Endothelial cell of umbilical vein (primary cell): ENCODE results near the gene TGFBR3. TPM values are rescaled to one million over a fixed set of nuclear protein-coding genes. Genes with fewer than 3 reads are reported as not detected.

Experiments
- BruUV-seq: library from RNA; stranded (reverse); fragments of 400-500 nt; replicated peaks from 2 replicates; lab custom pipeline; 2021; lab: Mats Ljungman, UMichigan
- CTCF ChIA-PET: fragments of 300-600, 350-600 bp; sonication (Branson Sonifier 250); formaldehyde crosslinking; loops from one replicate; lab custom pipeline; 2021; ENCODE audit warnings: antibody characterized with exemption, inconsistent platforms; lab: Charles Lee
- POLR2A ChIA-PET: fragments of 300-600, 350-600 bp; sonication (Branson Sonifier 250); formaldehyde crosslinking; loops from one replicate; lab custom pipeline; 2021; ENCODE audit warnings: antibody characterized with exemption, inconsistent platforms; lab: Charles Lee
- DNase-seq: peaks from one replicate; pipeline ENCODE4 v3.0.0-alpha.2; 2011; ENCODE audit warnings: low read depth, low spot score
- FAIRE-seq: peaks from 2 replicates; lab custom pipeline; 2011; peaks lifted over from hg19 to GRCh38; lab: Jason Lieb, UNC
- H2AFZ ChIP-seq: 2 replicates; pipeline ENCODE4 v1.6.0; 2012; ENCODE audit warnings: low read depth, low read length, control low read depth, inconsistent platforms
- H3K27ac ChIP-seq: 2 replicates; pipeline ENCODE4 v1.5.1; 2011; ENCODE audit warnings: low read depth, mild to moderate bottlenecking, control low read depth, low read length, moderate library complexity; ENCODE audit not compliant: insufficient read depth
- H3K27me3 ChIP-seq, 2 experiments: 2 replicates each; pipeline versions ENCODE4 v1.6.0 to v1.6.1; 2011; ENCODE audit warnings: low read length in 2 of 2, mixed read lengths in 1 of 2; ENCODE audit not compliant: control insufficient read depth in 2 of 2, insufficient read depth in 2 of 2
- H3K36me3 ChIP-seq, 2 experiments: 2 replicates in 1 of 2; 3 replicates in 1 of 2; pipeline ENCODE4 v1.5.1; 2011; ENCODE audit warnings: low read length in 2 of 2, mild to moderate bottlenecking in 1 of 2, moderate library complexity in 1 of 2; ENCODE audit not compliant: control insufficient read depth in 2 of 2, insufficient read depth in 2 of 2; ENCODE audit errors: extremely low read depth in 1 of 2
- H3K4me1 ChIP-seq: 3 replicates; pipeline ENCODE4 v1.5.1; 2011; ENCODE audit warnings: mild to moderate bottlenecking, low read length; ENCODE audit not compliant: control insufficient read depth, insufficient read depth; ENCODE audit errors: extremely low read depth
- H3K4me2 ChIP-seq: 2 replicates; pipeline ENCODE4 v1.6.1; 2011; ENCODE audit warnings: low read length, control low read depth, mixed read lengths; ENCODE audit not compliant: insufficient read depth
- H3K4me3 ChIP-seq, 3 experiments: fragments of 200-600 bp in 1 of 3; sonication (generic), shearing (Covaris generic) in 1 of 3; replicated peaks in 1 of 3; 2 replicates each; pipeline ENCODE4 v1.5.1; 2011 to 2016; ENCODE audit warnings: control low read depth in 3 of 3, low read length in 3 of 3, mild to moderate bottlenecking in 2 of 3, inconsistent platforms in 1 of 3, low read depth in 1 of 3, moderate library complexity in 1 of 3; ENCODE audit not compliant: insufficient read depth in 1 of 3
- H3K79me2 ChIP-seq: 2 replicates; pipeline ENCODE4 v1.6.0; 2012; ENCODE audit warnings: low read length, inconsistent platforms; ENCODE audit not compliant: control insufficient read depth, insufficient read depth
- H3K9ac ChIP-seq: replicated peaks from 2 replicates; pipeline ENCODE3; 2011; ENCODE audit warnings: low read length, control low read depth; ENCODE audit not compliant: insufficient read depth; ENCODE audit errors: extremely low read depth
- H3K9me1 ChIP-seq: replicated peaks from 3 replicates; pipeline ENCODE4 v1.6.0; 2011; ENCODE audit warnings: mild to moderate bottlenecking, low read length; ENCODE audit not compliant: control insufficient read depth, insufficient read depth; ENCODE audit errors: extremely low read depth
- H3K9me3 ChIP-seq: replicated peaks from 2 replicates; pipeline ENCODE4 v1.5.1; 2012; ENCODE audit warnings: low read length, inconsistent platforms; ENCODE audit not compliant: control insufficient read depth, insufficient read depth
- H4K20me1 ChIP-seq: replicated peaks from 2 replicates; pipeline ENCODE3; 2011; ENCODE audit warnings: mild to moderate bottlenecking, low read length; ENCODE audit not compliant: control insufficient read depth, insufficient read depth; ENCODE audit errors: extremely low read depth
- EZH2 ChIP-seq: IDR thresholded peaks from 2 replicates; pipeline ENCODE4 v1.6.1; 2012; ENCODE audit warnings: borderline replicate concordance, low read depth, mild to moderate bottlenecking, moderate library complexity, low read length, inconsistent platforms; ENCODE audit not compliant: severe bottlenecking
- FOS ChIP-seq: IDR thresholded peaks from 2 replicates; pipeline ENCODE4 v1.6.1; 2011; ENCODE audit warnings: mild to moderate bottlenecking, low read length, moderate library complexity, borderline replicate concordance; ENCODE audit not compliant: insufficient read depth
- GATA2 ChIP-seq: IDR thresholded peaks from 2 replicates; pipeline ENCODE4 v1.7.0; 2011; ENCODE audit warnings: low read depth, mild to moderate bottlenecking, moderate library complexity, mixed read lengths, low read length; ENCODE audit not compliant: insufficient read length, insufficient read depth
- JUN ChIP-seq: IDR thresholded peaks from 2 replicates; pipeline ENCODE4 v1.6.1; 2011; ENCODE audit warnings: borderline replicate concordance, low read depth; ENCODE audit not compliant: insufficient read length, insufficient read depth
- MAX ChIP-seq: IDR thresholded peaks from 2 replicates; pipeline ENCODE4 v1.6.1; 2011; ENCODE audit not compliant: insufficient read depth, insufficient read length
- MYC ChIP-seq: IDR thresholded peaks from one replicate; pipeline ENCODE4 v1.6.1; 2011; ENCODE audit warnings: mild to moderate bottlenecking, low read depth, low read length
- POLR2A ChIP-seq: IDR thresholded peaks from 2 replicates; pipeline ENCODE4 v1.6.1; 2012; ENCODE audit warnings: low read depth, mild to moderate bottlenecking, control low read depth, low read length
- POLR2AphosphoS5 ChIP-seq: IDR thresholded peaks from 2 replicates; pipeline ENCODE4 v1.6.1; 2012; ENCODE audit warnings: low read depth, mild to moderate bottlenecking, control low read depth, low read length, moderate library complexity; ENCODE audit not compliant: insufficient read depth
- dilution Hi-C: fragments of 300-500 bp; cut with MboI; formaldehyde crosslinking; loops from one replicate; pipeline ENCODE4 v1.15.0; 2019; ENCODE audit warnings: low sequenced_read_pairs; ENCODE audit not compliant: extremely low pct_ligation_motif_present
- intact Hi-C: fragments of 100-400 bp; cut with micrococcal nuclease; formaldehyde crosslinking; loops from one replicate; pipeline ENCODE4 v1.10.0; 2022
- polyA plus RNA-seq, 4 experiments: library from polyadenylated mRNA; depleted of rRNA in 3 of 4; stranded (reverse) in 3 of 4; unstranded in 1 of 4; fragments of >200 nt; gene quantifications; 2 replicates each; pipeline versions ENCODE4 v1.2.1 to v1.2.3, GENCODE V29; 2011 to 2012; ENCODE audit warnings: missing spikeins in 1 of 4
- total RNA-seq: library from RNA; stranded (reverse); gene quantifications from 2 replicates; pipeline ENCODE4 v1.2.3, GENCODE V29; 2021
- TF ChIP-seq, protein P1 (sequence below), 2 donors: IDR thresholded peaks; 1 replicate in 1 of 2; 2 replicates in 1 of 2; pipeline ENCODE4 v1.5.1; 2011; ENCODE audit warnings: low read length in 2 of 2, mild to moderate bottlenecking in 2 of 2, moderate library complexity in 2 of 2, control low read depth in 1 of 2, inconsistent platforms in 1 of 2, low read depth in 1 of 2; ENCODE audit not compliant: insufficient read depth in 1 of 2; ENCODE audit errors: extremely low read depth in 1 of 2

Gene TGFBR3
- total and polyA plus RNA-seq, 2 donors (not counting 3 experiments of a cell fraction or from before 2014, with no cell fraction given) = 8.0 to 13.4 TPM

DNA sequence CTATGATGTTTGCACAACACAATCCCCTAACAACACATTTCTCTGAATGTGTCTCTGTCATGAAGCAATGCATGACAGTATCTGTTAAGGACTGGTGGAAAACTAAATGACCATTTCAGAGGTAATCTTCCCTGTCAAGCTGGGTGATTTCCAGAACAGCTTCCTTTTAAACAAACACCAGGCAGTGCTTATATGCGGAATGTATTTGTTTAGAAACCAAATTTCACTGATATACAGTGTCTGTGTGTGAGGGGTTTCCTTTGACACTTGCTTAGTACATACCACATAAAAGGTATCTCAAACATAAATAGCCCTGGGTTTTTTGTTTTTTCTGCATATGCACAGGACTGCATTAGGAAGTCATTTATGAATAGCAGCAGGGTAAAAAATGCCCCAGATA is 95.6 kb downstream of the TGFBR3 start:
- CTCF ChIA-PET = interaction anchor here (0.9 to 2.5 kb wide), 4 partner anchors 9 to 278 kb away, joined by 3 to 7 read pairs (median 4); no protein-coding TSS in a partner anchor
- H3K4me1 ChIP-seq = peaks cover 14% of the 10 kb centered on the region
- H3K9me1 ChIP-seq = no peaks in the 10 kb centered on the region
- no peaks in the 10 kb centered on the region for H3K79me2 ChIP-seq
- no peak overlapping the region for H2AFZ ChIP-seq
- FAIRE-seq = no peak
- no TSS peak for BruUV-seq
- H3K36me3 ChIP-seq = no peaks in the 10 kb centered on the region
- no peak overlapping the region for H3K9ac ChIP-seq
- no peak overlapping the region for H3K4me3 ChIP-seq
- H3K27me3 ChIP-seq = no peaks in the 10 kb centered on the region
- H4K20me1 ChIP-seq = no peaks in the 10 kb centered on the region
- no peak for TF ChIP-seq POLR2A
- no peak for TF ChIP-seq FOS
- TF ChIP-seq JUN = no peak
- no peak for TF ChIP-seq MYC
- TF ChIP-seq GATA2 = no peak
- no peak for TF ChIP-seq EZH2
- TF ChIP-seq MAX = no peak
- TF ChIP-seq POLR2AphosphoS5 = no peak
- TF ChIP-seq, protein P1, sequence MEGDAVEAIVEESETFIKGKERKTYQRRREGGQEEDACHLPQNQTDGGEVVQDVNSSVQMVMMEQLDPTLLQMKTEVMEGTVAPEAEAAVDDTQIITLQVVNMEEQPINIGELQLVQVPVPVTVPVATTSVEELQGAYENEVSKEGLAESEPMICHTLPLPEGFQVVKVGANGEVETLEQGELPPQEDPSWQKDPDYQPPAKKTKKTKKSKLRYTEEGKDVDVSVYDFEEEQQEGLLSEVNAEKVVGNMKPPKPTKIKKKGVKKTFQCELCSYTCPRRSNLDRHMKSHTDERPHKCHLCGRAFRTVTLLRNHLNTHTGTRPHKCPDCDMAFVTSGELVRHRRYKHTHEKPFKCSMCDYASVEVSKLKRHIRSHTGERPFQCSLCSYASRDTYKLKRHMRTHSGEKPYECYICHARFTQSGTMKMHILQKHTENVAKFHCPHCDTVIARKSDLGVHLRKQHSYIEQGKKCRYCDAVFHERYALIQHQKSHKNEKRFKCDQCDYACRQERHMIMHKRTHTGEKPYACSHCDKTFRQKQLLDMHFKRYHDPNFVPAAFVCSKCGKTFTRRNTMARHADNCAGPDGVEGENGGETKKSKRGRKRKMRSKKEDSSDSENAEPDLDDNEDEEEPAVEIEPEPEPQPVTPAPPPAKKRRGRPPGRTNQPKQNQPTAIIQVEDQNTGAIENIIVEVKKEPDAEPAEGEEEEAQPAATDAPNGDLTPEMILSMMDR (IDR thresholded peaks at IDR 0.05; ENCODE audit: extremely low read depth in 1 of 2, insufficient read depth in 1 of 2, low read depth in 1 of 2, low read length in 2 of 2) = no peak
- no peak overlapping the region for H3K27ac ChIP-seq
- intact Hi-C loops = loop anchor here (5.0 kb wide), 1 partner anchor 137 kb away; no protein-coding TSS in a partner anchor
- H3K9me3 ChIP-seq = no peaks in the 10 kb centered on the region
- DNase-seq = no peak
- H3K4me2 ChIP-seq = no peak overlapping the region
- dilution Hi-C loops = no loop called here
- POLR2A ChIA-PET = no interaction called here
